K562 (cell line): ENCODE results near the gene SOX14.

Experiments used
- CHD2 ChIP-seq: IDR thresholded peaks from 2 replicates; pipeline ENCODE4 v1.6.1; 2011; ENCODE audit warnings: low read depth, low read length
- DNMT1 ChIP-seq: fragments of 450-650 bp; IDR thresholded peaks from 2 replicates; pipeline ENCODE4 v1.6.1; 2016; ENCODE audit warnings: antibody characterized with exemption, mild to moderate bottlenecking
- GABPB1 ChIP-seq: sonication (generic); formaldehyde crosslinking; IDR thresholded peaks from 2 replicates; pipeline ENCODE4 v1.8.0; 2022; ENCODE audit warnings: mild to moderate bottlenecking, missing genetic modification reagents
- NFIX ChIP-seq: fragments of 250-450 bp; sonication (Bioruptor Pico); IDR thresholded peaks from 2 replicates; pipeline ENCODE4 v1.4.0; 2020; ENCODE audit warnings: low read depth, mild to moderate bottlenecking, moderate library complexity
- NFYB ChIP-seq: IDR thresholded peaks from 2 replicates; pipeline ENCODE4 v1.6.1; 2011; ENCODE audit warnings: mild to moderate bottlenecking, moderate library complexity; ENCODE audit not compliant: insufficient read length; ENCODE audit errors: extremely low read depth
- POLR2AphosphoS5 ChIP-seq: IDR thresholded peaks from 2 replicates; pipeline ENCODE4 v1.6.1; 2011; ENCODE audit warnings: mild to moderate bottlenecking, low read depth, low read length, moderate library complexity; ENCODE audit not compliant: control insufficient read depth, insufficient read depth
- SRF ChIP-seq, 2 experiments: fragments of 250-450, 450-650 bp in 1 of 2; sonication (Bioruptor Pico) in 1 of 2; sonication (generic) in 1 of 2; formaldehyde crosslinking; IDR thresholded peaks; 2 replicates each; pipeline versions ENCODE4 v1.5.0 to v1.5.1; 2020 to 2022; ENCODE audit warnings: mild to moderate bottlenecking in 1 of 2, missing genetic modification reagents in 1 of 2
- STAT5B ChIP-seq: fragments of 250-450 bp; sonication (Bioruptor Pico); IDR thresholded peaks from 2 replicates; pipeline ENCODE4 v1.8.0; 2021; ENCODE audit warnings: mild to moderate bottlenecking, inconsistent platforms
- TAF15 ChIP-seq: fragments of 200-400 bp; formaldehyde crosslinking; IDR thresholded peaks from 2 replicates; pipeline ENCODE4 v1.6.1; 2017; ENCODE audit warnings: mild to moderate bottlenecking, low read depth, low read length, moderate library complexity
- ZKSCAN3 ChIP-seq: fragments of 250-450 bp; sonication (Bioruptor Pico); IDR thresholded peaks from 2 replicates; pipeline ENCODE4 v1.4.0; 2020
- TF ChIP-seq, protein P1 (sequence below): sonication (generic); formaldehyde crosslinking; IDR thresholded peaks from 2 replicates; pipeline ENCODE4 v1.9.0; 2022; ENCODE audit warnings: mild to moderate bottlenecking, missing genetic modification reagents

DNA sequence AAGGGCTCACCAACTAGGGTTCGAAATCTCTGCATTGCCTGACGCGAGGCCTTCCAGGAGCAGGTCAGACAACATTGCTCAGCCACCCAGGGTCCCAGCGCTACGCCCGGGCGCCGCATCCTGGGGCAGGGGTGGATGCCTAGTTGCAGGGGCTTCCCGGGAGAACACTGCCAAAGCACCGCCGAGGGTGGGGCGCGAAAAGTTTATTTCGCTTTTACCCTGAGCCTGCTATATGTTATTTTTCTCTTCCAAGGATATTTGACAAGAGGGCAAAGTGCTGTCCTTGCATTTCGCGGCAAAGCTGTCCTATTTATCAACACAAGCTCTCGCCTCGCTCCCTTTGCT, 549 bp upstream of the SOX14 start:
- TF ChIP-seq POLR2AphosphoS5 (no peak), TAF15 (no peak), NFYB (no peak), SRF (CRISPR knock-in tag; IDR thresholded peaks at IDR 0.05) (no peak), NFIX (CRISPR knock-in tag) (no peak), STAT5B (CRISPR knock-in tag) (no peak), ZKSCAN3 (CRISPR knock-in tag) (no peak), DNMT1 (no peak), CHD2 (no peak), GABPB1 (CRISPR knock-in tag) (no peak)
- TF ChIP-seq, protein P1, sequence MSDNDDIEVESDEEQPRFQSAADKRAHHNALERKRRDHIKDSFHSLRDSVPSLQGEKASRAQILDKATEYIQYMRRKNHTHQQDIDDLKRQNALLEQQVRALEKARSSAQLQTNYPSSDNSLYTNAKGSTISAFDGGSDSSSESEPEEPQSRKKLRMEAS (CRISPR knock-in tag) = no peak
